GM19328 (cell line): ENCODE results near the gene HCN2.
"Not testable (repeated sequence)": the region's sequence is repeated elsewhere in the genome, so short reads cannot be mapped to it uniquely, and the experiment has no call there.

Experiments
- ATAC-seq: cut with Tn5 transposase; IDR thresholded peaks from one replicate; pipeline ENCODE4 v1.9.1; 2021; ENCODE audit warnings: mild to moderate bottlenecking, moderate library complexity; ENCODE audit not compliant: unreplicated experiment

The HCN2 gene

DNA sequence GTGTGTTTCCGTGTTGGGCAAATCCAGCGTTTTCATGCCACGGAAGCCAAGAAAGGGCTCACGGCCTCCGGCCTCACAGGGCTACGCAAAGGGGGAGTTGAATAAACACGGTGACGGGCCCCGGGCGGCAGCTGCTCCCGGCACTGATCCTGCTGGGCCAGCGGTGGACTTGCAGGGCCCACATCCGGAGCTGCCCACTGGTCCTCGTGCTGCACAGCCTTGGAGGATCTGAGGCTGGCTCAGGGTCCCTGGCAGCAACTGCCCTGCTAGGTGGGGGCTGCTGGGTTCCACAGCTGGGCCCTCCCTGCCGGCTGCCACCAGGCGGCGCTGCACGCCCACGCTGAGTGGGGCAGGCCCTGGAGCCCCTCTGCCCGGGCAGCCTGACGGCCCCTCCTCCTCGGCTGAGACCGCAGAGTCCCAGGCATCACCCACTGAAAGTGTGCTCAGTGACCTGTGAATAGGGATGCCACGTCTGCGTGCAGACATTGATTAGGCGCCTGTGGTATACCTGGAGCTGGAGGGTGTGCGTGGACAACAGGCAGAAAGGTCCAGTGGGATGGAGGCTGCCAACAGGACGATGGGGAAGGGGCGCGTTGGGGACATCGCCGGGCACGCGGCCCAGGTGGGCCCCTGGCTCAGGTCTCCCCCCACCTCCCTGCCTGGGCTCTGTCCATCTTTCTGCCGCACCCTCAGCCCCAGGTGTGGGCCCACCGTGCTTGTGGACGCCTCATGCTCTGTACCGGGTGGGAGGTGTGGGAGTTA lies 5.3 kb upstream of the HCN2 start:
- no peak for ATAC-seq

- not testable (repeated sequence) for ATAC-seq
These were observed 4.5 kb upstream of the HCN2 start for GRCh38 chr19:585146-585545.

GRCh38 chr19:585551-586110 lies 4.0 kb upstream of the HCN2 start:
- no peak for ATAC-seq

- ATAC-seq: no peak
These were observed 1.5 kb upstream of the HCN2 start for GRCh38 chr19:588093-588740.

GRCh38 chr19:588741-589692 lies 664 bp upstream of the HCN2 start:
- no peak for ATAC-seq

- no peak for ATAC-seq
These were observed 690 bp downstream of the HCN2 start for GRCh38 chr19:590396-590745.

GRCh38 chr19:590750-591098 lies 1.0 kb downstream of the HCN2 start:
- no peak for ATAC-seq

DNA sequence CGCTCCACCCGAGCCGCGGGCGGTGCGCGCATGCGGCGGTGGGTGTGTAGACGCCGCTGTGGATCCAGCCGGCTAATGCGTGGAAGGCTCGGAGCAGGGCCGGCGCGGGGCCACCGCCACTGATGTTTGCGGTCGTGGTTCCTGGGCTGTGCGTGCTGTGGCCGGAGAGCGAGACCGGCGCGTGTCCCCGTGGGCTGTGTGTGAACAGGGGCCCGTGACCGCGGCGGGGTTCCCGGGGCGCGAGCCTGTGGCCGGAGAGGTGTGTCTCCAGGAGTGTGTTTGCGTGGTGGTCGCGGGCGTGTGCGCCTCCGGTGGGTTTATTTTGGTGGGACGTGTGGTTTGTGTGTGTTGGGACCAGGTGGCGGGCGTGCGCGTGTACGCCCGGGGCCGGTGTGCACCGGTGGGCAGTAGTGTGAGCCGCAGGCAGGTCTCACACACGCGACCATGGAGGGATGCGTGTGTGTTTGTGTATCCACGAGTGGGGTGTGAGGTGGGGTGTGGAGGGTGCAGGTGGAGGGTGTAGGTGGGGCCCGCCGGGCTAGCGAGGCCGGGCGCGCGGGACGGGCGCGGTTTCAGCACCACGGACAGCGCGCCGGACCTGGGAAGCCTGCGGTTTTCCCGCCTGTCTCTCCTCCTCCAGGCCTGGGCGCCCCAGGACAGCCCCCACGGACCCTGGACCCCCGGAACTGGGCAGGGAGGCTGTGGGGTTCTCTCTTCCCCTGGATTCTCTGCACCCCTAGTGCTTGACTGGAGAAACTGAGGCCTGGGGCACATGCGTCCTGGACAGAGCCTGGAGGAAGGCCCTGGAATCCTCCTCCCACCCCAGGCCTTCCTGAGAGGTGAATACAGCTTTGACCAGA lies 1.6 kb downstream of the HCN2 start:
- no peak for ATAC-seq

- no peak for ATAC-seq
These were observed 2.4 kb downstream of the HCN2 start for GRCh38 chr19:592101-592500.

DNA sequence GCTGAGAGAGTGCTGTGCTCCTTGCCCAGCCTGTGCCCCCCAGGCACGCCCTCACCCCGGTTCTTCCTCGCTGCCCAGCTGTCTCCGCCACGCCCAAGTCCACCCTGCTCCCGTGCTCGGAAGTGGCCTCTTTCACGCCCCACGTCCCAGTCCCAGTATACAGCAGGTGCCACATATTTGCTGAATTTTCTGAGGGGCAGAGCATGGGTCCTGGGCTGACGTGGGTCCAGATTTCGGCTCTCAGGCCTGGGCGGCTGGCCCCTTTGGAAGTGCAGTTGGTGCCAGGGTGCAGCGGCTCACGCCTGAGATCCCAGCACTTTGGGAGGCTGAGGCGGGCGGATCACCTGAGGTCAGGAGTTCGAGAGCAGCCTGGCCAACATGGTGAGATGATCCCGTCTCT lies 3.4 kb downstream of the HCN2 start:
- no peak for ATAC-seq

- ATAC-seq: no peak
These were observed 3.8 kb downstream of the HCN2 start for GRCh38 chr19:593505-593904.

DNA sequence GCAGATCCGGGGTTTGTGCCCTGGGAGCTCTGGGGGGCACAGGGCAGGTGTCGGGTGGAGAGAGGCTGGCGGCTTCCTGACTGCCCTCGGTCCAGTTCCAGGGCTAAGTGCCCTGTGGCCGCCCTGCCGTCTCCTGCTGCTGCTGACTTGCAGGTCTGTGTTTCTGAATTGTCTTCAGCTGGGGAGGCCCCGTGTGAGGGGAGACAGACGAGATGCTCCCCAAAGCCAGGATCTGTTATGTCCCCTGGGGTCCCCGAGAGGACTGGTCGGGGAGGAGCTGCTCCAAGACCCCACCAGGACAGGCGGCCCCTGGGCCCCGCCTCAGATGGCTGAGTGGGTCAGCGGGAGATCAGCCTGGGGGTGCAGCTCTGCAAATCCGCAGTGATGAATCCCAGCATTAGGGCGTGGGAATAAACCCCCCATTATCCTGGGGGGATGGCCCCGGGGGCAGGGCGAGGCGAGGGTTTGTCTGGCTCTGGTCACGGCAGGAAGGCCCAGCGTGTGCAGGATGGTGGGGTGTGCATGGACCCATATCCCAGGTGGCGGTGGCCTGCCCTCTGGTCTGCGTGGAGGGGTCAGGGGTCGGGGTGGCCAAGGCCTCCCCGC lies 4.7 kb downstream of the HCN2 start:
- ATAC-seq: no peak

DNA sequence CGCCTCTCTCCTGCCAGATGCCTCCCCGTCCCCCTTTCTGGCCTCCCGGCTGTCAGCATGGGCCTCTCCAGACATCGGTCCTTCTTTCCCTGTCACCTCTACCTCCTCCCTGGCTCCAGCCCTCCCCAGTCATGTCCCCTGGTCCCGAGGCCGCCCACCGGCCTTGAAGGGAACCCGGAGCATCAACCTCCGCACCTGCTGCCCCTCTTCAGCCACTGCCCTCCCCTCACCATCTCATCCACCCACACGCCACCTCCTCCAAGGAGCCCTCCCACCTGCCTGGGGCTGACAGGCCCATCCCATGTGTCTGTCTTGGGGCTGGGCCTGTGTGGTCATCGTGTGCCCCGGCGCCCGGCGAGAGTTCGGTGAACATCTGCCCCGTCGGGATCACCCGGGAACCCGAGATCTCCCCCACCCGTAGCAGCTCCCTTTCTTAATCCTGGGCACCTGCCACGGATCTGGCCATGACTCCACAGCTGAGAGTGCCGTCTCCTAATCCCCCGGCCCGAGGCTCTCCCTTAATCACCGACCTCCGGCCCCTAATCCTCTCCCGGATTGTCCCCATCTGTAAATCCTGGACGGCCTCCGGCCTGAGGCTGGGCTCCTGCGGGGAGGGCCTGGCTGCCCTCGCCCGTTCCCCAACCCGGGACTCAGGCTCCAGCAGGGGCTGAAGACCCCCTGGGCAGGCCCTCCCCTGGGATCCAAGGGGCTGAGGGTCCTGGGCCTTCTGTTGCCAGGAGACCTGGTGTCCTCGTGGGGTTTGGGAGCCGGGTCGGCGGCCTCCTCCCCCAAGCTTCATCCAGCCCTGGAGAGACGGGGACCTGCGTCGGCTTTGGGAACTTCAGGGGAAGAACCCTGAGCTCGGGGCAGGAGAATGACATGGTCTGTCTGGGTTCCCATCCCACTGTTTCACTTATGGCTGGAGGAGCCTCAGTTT lies 5.9 kb downstream of the HCN2 start:
- ATAC-seq: no peak

GRCh38 chr19:596263-596655 lies 6.6 kb downstream of the HCN2 start:
- no peak for ATAC-seq

GRCh38 chr19:597406-598315 lies 8.0 kb downstream of the HCN2 start:
- ATAC-seq: no peak

DNA sequence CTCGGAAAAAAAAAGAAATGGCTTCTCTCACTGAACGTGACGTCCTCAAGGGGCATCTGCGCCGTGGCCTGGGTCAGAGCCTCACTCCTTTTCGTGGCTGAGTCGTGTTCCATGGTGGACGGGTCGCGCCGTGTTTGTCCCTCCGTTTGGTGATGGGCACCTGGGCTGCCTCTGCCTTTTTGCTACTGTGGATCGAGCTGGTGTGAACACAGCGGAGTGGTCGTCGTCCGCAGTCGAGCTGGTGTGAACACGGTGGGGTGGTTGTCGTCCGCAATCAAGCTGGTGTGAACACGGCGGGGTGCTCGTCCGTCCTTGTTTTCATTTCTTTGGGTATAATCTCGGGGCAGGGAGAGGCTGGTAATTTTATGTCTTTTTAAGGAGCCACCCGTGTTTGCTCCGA lies 11.6 kb downstream of the HCN2 start:
- no peak for ATAC-seq

GRCh38 chr19:601790-602189 lies 12.1 kb downstream of the HCN2 start:
- ATAC-seq: no peak
